Bronchial epithelial cell (primary cell): ENCODE data around the gene ANKRD11. TPM values are rescaled to one million over a fixed set of nuclear protein-coding genes. Genes with fewer than 3 reads are reported as not detected.

Experiments used
- DNase-seq: peaks from one replicate; pipeline ENCODE4 v3.0.0-alpha.2; 2010; ENCODE audit warnings: low read depth
- FAIRE-seq: peaks from 2 replicates; lab custom pipeline; 2011; peaks lifted over from hg19 to GRCh38; lab: Jason Lieb, UNC
- H3K27me3 ChIP-seq: 2 replicates; pipeline ENCODE4 v1.5.1; 2011; ENCODE audit warnings: low read length; ENCODE audit not compliant: control insufficient read depth, insufficient read depth
- H3K36me3 ChIP-seq: 2 replicates; pipeline ENCODE4 v1.5.1; 2011; ENCODE audit warnings: low read length; ENCODE audit not compliant: control insufficient read depth, insufficient read depth
- H3K4me3 ChIP-seq: 2 replicates; pipeline ENCODE4 v1.5.1; 2011; ENCODE audit warnings: mild to moderate bottlenecking, low read depth, low read length, control low read depth
- total RNA-seq: library from RNA; depleted of rRNA; stranded (reverse); fragments of >200 nt; gene quantifications from 2 replicates; pipeline ENCODE4 v1.2.1, GENCODE V29; 2014
- TF ChIP-seq, protein P1 (sequence below): IDR thresholded peaks from 2 replicates; pipeline ENCODE4 v1.5.1; 2011; ENCODE audit warnings: mild to moderate bottlenecking, moderate library complexity, low read length, control low read depth, inconsistent platforms; ENCODE audit not compliant: insufficient read depth, severe bottlenecking

The ANKRD11 gene
- total RNA-seq, 1 donor from 2014 or later = 64.5 TPM

DNA sequence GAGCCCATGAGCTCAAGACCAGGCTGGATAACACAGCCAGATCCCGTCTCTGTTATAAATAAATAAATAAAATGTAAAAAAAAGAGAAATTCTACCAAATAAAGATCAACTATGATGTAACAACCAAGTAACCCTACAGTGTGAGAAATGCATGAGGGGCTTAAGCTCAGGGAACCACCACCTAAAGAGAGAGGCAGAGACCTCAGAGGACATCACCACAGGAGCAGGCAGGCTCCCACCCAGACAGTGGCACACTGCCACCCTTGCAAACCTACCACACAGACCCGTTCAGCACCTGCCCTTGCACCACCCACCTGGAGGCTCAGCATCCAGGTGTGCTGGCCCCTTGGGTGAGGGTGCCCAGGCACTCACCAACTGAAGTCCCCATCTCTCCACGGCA lies 45.6 kb downstream of the ANKRD11 start:
- FAIRE-seq (no peak), DNase-seq (no peak)
- no peak overlapping the region for H3K4me3 ChIP-seq
- H3K27me3 ChIP-seq = no peaks in the 10 kb centered on the region
- TF ChIP-seq, protein P1, sequence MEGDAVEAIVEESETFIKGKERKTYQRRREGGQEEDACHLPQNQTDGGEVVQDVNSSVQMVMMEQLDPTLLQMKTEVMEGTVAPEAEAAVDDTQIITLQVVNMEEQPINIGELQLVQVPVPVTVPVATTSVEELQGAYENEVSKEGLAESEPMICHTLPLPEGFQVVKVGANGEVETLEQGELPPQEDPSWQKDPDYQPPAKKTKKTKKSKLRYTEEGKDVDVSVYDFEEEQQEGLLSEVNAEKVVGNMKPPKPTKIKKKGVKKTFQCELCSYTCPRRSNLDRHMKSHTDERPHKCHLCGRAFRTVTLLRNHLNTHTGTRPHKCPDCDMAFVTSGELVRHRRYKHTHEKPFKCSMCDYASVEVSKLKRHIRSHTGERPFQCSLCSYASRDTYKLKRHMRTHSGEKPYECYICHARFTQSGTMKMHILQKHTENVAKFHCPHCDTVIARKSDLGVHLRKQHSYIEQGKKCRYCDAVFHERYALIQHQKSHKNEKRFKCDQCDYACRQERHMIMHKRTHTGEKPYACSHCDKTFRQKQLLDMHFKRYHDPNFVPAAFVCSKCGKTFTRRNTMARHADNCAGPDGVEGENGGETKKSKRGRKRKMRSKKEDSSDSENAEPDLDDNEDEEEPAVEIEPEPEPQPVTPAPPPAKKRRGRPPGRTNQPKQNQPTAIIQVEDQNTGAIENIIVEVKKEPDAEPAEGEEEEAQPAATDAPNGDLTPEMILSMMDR = no peak
- H3K36me3 ChIP-seq = peaks cover 2% of the 10 kb centered on the region

- Histone ChIP-seq H3K36me3 (peaks cover 2% of the 10 kb centered on the region), H3K27me3 (no peaks in the 10 kb centered on the region), H3K4me3 (no peak overlapping the region)
- no peak for FAIRE-seq
- TF ChIP-seq, protein P1 = no peak
- no peak for DNase-seq
Observed at GRCh38 chr16:89444151-89444723, 46.1 kb downstream of the ANKRD11 start.

DNA sequence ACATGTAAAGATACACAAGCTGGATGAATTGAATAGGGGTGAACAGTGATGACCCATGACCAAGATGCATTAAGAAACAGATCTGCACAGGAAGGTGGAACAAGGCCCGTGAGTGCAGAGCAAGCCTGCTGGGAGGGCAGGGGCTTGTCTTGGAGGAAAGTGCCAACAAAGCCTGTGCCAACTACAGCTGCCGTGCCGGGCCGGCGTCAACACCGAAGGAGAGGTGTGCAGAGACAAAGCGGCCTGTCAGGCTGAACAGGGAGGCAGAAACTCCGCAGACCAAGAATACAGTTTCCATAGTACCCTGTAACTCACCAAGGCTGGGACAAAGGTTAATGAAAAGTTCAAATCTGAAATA lies 46.7 kb downstream of the ANKRD11 start:
- no peak for DNase-seq
- FAIRE-seq = no peak
- no peaks in the 10 kb centered on the region for H3K27me3 ChIP-seq
- TF ChIP-seq, protein P1 = no peak
- H3K4me3 ChIP-seq = no peak overlapping the region
- H3K36me3 ChIP-seq = peaks cover 2% of the 10 kb centered on the region

DNA sequence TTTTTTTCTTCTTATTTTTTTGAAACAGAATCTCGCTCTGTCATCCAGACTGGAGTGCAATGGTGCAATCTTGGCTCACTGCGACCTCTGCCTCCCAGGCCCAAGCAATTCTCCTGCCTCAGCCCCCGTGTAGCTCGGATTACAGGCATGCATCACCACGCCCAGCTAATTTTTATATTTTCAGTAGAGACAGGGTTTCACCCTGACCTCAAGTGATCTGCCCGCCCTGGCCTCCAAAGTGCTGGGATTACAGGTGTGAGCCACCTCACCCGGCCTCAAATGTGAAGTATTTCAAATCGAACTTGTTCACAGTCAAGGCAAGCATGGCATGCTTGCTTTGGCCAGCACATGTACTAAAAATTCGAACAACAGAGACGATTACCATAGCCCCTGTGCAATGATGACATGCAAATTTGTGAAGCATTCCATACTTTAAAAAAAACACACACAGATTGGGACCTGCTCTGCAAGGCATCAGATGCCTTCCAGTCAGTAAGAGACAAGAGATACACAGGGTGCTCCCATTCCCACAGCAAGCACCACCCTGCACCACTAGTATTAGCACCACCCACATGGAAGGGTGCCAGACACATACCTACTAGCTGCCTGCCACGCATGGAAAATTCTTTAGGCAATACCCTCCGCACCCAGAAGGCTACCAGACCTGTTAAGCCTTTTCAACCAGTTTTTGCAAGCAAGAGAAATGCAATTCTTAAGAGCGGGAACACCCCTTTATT lies 47.2 kb downstream of the ANKRD11 start:
- no peak overlapping the region for H3K4me3 ChIP-seq
- no peak for FAIRE-seq

DNA sequence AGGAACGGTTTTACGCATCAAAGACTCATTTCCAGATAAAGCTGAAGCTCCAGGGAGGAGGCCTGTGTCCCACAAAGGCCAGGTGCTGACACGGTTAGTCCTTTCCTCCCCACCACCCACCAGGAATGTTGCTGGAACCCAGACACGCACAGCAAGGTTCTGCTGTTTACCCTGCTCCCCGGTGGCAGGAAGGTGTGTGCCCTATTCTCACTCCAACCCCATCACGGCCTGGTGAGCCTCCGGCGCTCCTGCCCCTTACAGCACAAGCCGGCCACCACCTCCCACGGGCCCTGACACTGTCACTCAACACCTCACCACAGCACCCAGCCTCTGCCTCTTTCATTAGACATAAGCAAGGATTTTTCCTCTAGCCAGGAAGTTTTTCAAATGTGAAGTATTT lies 47.8 kb downstream of the ANKRD11 start:
- DNase-seq (no peak), FAIRE-seq (no peak)
- Histone ChIP-seq H3K27me3 (no peaks in the 10 kb centered on the region), H3K36me3 (peaks cover 2% of the 10 kb centered on the region), H3K4me3 (peak overlapping the region; percentile 5)
- TF ChIP-seq, protein P1 = no peak

More for the DNA sequence above, 47.2 kb downstream of the ANKRD11 start:
- Histone ChIP-seq H3K36me3 (peaks cover 2% of the 10 kb centered on the region), H3K27me3 (no peaks in the 10 kb centered on the region)
- peak; percentile 95 for DNase-seq
- TF ChIP-seq, protein P1 = peak; percentile 29

DNA sequence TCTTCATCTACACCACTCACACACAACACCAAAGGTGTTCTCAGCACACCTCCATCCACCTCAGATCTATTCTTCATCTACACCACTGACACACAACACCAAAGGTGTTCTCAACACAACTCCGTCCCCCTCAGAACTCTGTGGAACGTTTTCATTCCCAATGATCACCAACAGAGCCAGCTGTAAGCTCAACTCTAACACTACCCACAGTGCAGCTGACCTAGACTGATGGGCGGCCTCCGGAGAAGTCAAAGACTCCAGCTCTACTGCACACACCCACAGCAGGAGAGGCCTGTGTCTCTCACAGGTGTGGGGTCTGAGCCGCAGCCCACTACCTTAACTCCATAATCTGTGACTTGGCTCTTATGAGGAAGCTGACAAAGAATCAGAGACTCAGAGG lies 50.7 kb downstream of the ANKRD11 start:
- no peak for DNase-seq
- TF ChIP-seq, protein P1 = no peak
- peaks cover 4% of the 10 kb centered on the region for H3K36me3 ChIP-seq
- no peak for FAIRE-seq
- H3K4me3 ChIP-seq = no peak overlapping the region
- H3K27me3 ChIP-seq = no peaks in the 10 kb centered on the region
